HG03457 (cell line): ENCODE data around the gene DNAJC6.

ENCODE experiments used
- ATAC-seq: cut with Tn5 transposase; IDR thresholded peaks from one replicate; pipeline ENCODE4 v1.9.1; 2021; ENCODE audit warnings: moderate number of reproducible peaks; ENCODE audit not compliant: unreplicated experiment

The DNAJC6 gene

GRCh38 chr1:65459397-65459768 lies 150.0 kb downstream of the DNAJC6 start:
- ATAC-seq: no peak
